SK-N-MC (cell line): ENCODE measurements around the gene CLIC5.

ENCODE experiments used
- EZH2 ChIP-seq: fragments of 200-600 bp; sonication (generic); IDR thresholded peaks from one replicate; pipeline ENCODE4 v1.6.1; 2017; ENCODE audit warnings: antibody characterized with exemption
- FOXP2 ChIP-seq: optimal IDR thresholded peaks from 2 replicates; pipeline ENCODE3; 2011; ENCODE audit warnings: mild to moderate bottlenecking, moderate library complexity; ENCODE audit not compliant: insufficient read depth; ENCODE audit errors: extremely low read length, control extremely low read depth
- POLR2AphosphoS5 ChIP-seq: IDR thresholded peaks from 2 replicates; pipeline ENCODE4 v1.6.1; 2012; ENCODE audit warnings: mild to moderate bottlenecking, low read depth, low read length, borderline replicate concordance

- TF ChIP-seq EZH2 (no peak), POLR2AphosphoS5 (no peak), FOXP2 (no peak)
These were observed 111.7 kb downstream of the CLIC5 start for GRCh38 chr6:45903959-45904358.
